A673 (cell line): Measurements from ENCODE around the gene DDB1.

Experiments
- EZH2 ChIP-seq: fragments of 200-600 bp; sonication (generic); IDR thresholded peaks from 2 replicates; pipeline ENCODE4 v1.6.1; 2017; ENCODE audit warnings: borderline replicate concordance, low read depth, mild to moderate bottlenecking, mixed read lengths, antibody characterized with exemption, low read length; ENCODE audit not compliant: poor library complexity, severe bottlenecking
- TF ChIP-seq, protein P1 (sequence below): fragments of 300-800, 200-600 bp; sonication (generic); conservative IDR thresholded peaks from 2 replicates; pipeline ENCODE4 v1.5.1; 2017; ENCODE audit warnings: low read depth, mild to moderate bottlenecking, antibody characterized with exemption, low read length, moderate library complexity, mixed read lengths

DNA sequence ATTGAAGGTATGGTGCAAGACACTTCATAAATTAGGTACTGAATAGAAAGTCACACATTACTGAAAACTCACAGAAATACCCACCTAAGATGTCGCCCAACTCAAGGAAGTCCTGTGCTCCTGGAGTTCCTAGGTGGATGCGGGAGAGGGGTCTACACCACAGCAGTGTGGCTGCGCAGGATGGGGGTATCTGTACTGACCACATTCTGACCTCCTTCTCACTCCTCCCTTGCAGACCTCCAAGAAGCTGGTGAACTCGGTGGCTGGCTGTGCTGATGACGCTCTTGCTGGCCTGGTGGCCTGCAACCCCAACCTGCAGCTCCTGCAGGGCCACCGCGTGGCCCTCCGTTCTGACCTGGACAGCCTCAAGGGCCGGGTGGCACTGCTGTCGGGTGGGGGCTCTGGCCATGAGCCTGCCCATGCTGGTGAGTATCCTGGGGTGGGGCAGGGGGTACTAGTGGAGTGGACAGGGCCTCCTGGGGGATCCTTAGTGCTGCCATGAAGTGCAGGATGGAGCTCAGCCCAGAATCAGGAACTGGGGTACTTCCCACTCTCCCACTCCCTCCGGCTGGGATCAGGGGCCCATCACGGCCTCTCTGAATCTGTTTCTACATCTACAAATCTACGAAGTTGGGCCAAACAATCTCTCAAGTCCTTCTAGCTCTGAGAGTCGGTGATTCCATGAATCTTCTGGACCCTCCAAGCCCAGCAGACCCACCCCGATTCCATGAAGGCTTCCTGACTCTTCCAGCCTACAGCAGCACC, 5.0 kb upstream of the DDB1 start:
- TF ChIP-seq, protein P1, sequence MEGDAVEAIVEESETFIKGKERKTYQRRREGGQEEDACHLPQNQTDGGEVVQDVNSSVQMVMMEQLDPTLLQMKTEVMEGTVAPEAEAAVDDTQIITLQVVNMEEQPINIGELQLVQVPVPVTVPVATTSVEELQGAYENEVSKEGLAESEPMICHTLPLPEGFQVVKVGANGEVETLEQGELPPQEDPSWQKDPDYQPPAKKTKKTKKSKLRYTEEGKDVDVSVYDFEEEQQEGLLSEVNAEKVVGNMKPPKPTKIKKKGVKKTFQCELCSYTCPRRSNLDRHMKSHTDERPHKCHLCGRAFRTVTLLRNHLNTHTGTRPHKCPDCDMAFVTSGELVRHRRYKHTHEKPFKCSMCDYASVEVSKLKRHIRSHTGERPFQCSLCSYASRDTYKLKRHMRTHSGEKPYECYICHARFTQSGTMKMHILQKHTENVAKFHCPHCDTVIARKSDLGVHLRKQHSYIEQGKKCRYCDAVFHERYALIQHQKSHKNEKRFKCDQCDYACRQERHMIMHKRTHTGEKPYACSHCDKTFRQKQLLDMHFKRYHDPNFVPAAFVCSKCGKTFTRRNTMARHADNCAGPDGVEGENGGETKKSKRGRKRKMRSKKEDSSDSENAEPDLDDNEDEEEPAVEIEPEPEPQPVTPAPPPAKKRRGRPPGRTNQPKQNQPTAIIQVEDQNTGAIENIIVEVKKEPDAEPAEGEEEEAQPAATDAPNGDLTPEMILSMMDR: no peak
- TF ChIP-seq EZH2: no peak
